Measurements from ENCODE around the gene LIMS1.
"Not testable (repeated sequence)": the region's sequence is repeated elsewhere in the genome, so short reads cannot be mapped to it uniquely, and the experiment has no call there.

LIMS1 gene

GRCh38 chr2:108533832-108534583 lies at the start of gene LIMS1:
Gene LIMS1, plus strand, starts transcription at chr2:108534470. Its CDS starts 93 bp downstream, at chr2:108534563.
- DNase-seq (ENCODE audit: low read depth) = peak; percentile 82

DNA sequence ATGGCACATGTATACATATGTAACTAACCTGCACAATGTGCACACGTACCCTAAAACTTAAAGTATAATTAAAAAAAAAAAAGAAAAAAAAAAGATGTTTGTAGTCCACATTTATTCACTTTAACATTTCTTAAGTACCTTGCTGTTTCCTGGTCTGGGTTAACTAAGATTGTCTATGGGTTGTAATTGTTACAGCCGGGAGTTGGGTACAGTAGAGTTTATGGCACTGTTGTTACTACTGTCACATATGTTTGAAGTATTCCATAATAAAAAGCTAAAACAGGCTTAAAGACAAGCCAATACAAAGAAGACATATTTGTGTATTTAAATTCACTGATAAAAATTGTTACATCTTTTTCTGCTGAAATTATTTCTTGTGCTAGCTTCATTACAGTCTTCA lies 49.0 kb upstream of the LIMS1 start:
- no peak for DNase-seq (ENCODE audit: low read depth)

DNA sequence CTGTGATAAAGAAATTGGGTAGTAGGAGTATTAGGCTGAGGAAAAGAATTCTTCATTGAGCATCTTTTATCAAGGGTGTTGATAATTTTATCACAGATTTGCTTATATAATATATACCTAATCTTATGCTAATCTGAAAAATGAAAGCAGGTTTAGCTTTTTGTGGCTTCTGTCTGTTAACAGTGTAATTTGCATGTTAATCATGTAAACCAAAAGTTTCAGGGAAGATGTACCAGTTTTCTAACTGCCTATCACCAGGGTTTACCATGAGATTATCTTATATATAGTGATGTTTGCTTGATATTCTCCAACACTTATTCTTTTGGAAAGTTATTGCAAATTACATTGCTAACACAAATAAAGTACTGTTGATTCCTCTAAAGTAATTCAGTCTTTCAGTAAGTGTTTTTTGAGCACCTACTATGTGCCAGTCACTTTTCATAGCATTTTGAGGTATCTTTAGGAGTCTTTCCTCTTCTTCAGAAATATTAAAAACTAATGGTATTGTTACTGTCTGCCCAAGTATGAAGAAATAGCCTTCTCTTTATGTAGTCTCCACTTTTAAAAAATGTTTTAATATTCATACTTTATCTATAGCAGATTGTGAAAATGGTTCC lies 43.7 kb upstream of the LIMS1 start:
- DNase-seq (ENCODE audit: low read depth) = no peak

- DNase-seq (ENCODE audit: low read depth) = no peak
Measured at GRCh38 chr2:108491848-108492247, 42.4 kb upstream of the LIMS1 start.

GRCh38 chr2:108492364-108492763 lies 41.9 kb upstream of the LIMS1 start:
- no peak for DNase-seq (ENCODE audit: low read depth)

GRCh38 chr2:108496167-108496566 lies 38.1 kb upstream of the LIMS1 start:
- not testable (repeated sequence) for DNase-seq (ENCODE audit: low read depth)

- not testable (repeated sequence) for DNase-seq (ENCODE audit: low read depth)
Measured at GRCh38 chr2:108507620-108508019, 26.6 kb upstream of the LIMS1 start.

- DNase-seq (ENCODE audit: low read depth) = not testable (repeated sequence)
Measured at GRCh38 chr2:108512431-108512830, 21.8 kb upstream of the LIMS1 start.

DNA sequence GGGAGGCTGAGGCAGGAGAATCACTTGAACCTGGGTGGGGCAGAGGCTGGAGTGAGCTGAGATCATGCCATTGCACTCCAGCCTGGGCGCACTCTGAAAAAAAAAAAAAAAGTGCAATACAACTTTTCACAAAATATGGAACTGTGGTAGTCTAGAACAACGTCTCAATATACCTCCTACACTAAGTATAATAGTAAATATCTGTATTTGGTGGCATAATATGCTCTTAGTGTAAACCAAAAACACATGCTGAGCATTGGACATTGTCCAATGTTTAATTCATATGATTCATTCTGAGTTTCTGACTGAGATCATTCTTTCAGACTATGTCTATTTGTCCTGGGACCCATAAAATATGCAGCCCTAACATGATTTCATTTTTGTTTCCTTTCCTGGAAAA lies 19.8 kb upstream of the LIMS1 start:
- DNase-seq (ENCODE audit: low read depth) = not testable (repeated sequence)

DNA sequence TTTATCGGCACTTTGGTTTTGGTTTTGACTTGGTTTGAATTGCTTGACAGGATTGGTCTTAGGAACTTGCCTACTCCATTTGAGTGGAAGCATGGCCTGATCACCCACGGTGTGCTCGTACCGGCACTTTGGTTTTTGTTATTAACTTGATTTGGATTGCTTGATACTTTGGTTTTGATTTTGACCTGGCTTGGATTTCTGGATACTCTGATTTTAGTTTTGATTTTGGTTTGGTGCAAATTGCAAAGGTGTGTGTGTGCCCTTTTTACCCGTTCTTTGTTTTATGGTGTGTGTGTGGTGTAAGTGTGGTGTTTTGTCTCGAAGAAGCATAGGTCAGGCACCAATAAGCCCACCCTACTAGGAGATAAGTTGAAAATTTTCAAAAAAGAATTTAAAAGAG lies 9.6 kb upstream of the LIMS1 start:
- not testable (repeated sequence) for DNase-seq (ENCODE audit: low read depth)

DNA sequence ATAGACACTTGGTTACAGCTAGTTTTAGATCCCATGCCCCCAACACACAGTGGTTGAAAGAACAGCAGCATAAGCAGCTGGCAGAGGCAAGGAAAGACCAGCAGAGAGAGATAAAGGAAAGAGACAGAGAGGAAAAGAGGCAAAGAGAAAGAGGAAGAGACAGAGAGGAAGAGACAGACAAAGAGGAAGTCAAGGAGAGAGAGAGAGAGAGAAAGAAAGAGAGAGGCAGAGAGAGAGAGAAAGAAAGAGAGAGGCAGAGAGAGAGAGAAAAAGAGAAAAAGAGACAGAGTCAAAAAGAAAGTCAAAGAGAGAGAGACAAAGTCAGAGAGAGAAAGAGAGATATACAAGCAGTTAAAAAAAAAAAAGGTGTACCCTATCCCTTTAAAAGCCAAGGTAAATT lies 9.0 kb upstream of the LIMS1 start:
- DNase-seq (ENCODE audit: low read depth) = not testable (repeated sequence)

- DNase-seq (ENCODE audit: low read depth) = no peak
Measured at GRCh38 chr2:108531674-108532055, 2.6 kb upstream of the LIMS1 start.

- no peak for DNase-seq (ENCODE audit: low read depth)
Measured at GRCh38 chr2:108534584-108535356, 500 bp downstream of the LIMS1 start.

DNA sequence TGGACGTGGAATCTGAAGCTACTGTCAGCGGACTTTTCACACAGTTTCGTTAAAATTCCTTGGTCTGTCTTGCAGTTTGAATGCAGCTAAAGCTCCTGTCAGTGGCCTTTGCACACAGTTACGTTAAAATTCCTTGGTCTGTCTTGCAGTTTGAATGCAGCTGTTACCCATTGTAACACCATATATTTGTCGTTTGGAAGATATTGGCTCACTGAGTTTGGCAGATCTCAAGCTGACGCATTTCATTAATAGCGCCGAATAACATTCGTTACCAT lies 1.0 kb downstream of the LIMS1 start:
- no peak for DNase-seq (ENCODE audit: low read depth)

- DNase-seq (ENCODE audit: low read depth) = no peak
Measured at GRCh38 chr2:108536133-108536780, 2.0 kb downstream of the LIMS1 start.

DNA sequence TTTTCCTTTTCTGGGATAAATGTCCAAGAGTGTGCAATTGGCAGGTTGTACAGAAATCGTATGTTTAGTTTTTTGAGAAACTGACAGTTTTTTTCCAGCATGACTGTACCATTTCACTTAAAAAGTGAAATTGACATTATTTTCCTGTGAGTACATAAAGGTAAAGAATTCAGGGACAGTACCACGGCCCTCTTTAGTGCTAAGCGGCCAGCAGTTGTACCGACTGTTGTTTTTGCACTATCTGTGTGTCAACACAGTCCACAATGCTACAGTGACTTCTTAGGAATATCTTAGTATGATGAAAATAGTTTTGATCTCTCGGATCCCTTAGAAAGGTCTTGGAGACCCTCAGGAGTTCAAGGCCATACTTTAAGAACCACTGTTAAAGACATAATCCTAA lies 2.6 kb downstream of the LIMS1 start:
- no peak for DNase-seq (ENCODE audit: low read depth)

DNA sequence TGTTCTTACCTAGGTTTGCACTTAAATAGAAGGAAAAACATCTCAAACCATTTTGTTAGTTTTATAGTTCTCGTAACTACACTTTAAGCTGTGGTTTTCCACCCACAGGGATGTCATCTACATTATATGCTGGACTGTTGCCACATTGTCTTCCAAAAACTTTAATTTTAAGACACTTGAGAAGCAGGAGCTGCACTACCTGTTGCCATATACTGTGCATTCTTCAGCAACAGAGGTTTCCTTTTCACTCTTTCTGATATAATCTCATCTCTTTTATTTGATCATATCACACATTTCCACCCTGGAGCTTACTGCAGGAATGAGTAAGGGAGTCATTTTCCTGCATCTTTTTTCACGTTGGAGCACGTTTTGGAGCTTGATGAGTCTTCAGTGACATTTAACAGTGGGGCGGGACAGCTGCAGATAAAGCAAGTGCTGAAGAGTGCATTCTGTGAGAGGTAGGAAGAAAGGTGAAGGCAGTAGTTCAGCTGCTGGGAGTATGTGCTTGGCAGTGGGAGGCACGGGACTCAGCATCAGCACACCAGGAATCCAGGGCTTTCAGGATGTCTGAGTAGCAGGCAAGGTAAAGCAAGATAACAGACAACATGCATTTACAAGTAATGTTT lies 3.8 kb downstream of the LIMS1 start:
- no peak for DNase-seq (ENCODE audit: low read depth)

- no peak for DNase-seq (ENCODE audit: low read depth)
Measured at GRCh38 chr2:108541451-108541850, 7.2 kb downstream of the LIMS1 start.

GRCh38 chr2:108542071-108542470 lies 7.8 kb downstream of the LIMS1 start:
- no peak for DNase-seq (ENCODE audit: low read depth)

GRCh38 chr2:108547606-108548005 lies 13.3 kb downstream of the LIMS1 start:
- no peak for DNase-seq (ENCODE audit: low read depth)

- DNase-seq (ENCODE audit: low read depth) = no peak
Measured at GRCh38 chr2:108548208-108549003, 14.1 kb downstream of the LIMS1 start.
